ENCODE results near the gene LGALS4. TPM values are rescaled to one million over a fixed set of nuclear protein-coding genes. Genes with fewer than 3 reads are reported as not detected.

LGALS4 gene
- total RNA-seq, 2 experiments from 2014 or later = 1.0 to 1.1 TPM

- intact Hi-C loops (cut with micrococcal nuclease; ENCODE audit: unreplicated experiment) = no loop called here
- no peak overlapping the region for H3K4me3 ChIP-seq (ENCODE audit: low read depth, low read length, poor library complexity, severe bottlenecking)
- no peaks in the 10 kb centered on the region for H4K20me1 ChIP-seq (ENCODE audit: insufficient read depth, low read length)
- no peaks in the 10 kb centered on the region for H3K9me3 ChIP-seq (ENCODE audit: low read length)
- TF ChIP-seq EZH2phosphoT487 (IDR thresholded peaks at IDR 0.05; ENCODE audit: borderline replicate concordance, low read depth, low read length) = no peak
- no peak for TF ChIP-seq CTCF (conservative IDR thresholded peaks at IDR 0.05; ENCODE audit: low read length)
- H3K4me2 ChIP-seq (ENCODE audit: low read length) = no peak overlapping the region
- no peaks in the 10 kb centered on the region for H3K9me2 ChIP-seq (ENCODE audit: insufficient read depth, low read length)
- CTCF ChIA-PET (ENCODE audit: unreplicated experiment) = no interaction called here
- no TSS peak for BruUV-seq (replicated peaks)
- no peaks in the 10 kb centered on the region for H3K79me2 ChIP-seq (ENCODE audit: insufficient read depth, low read depth, low read length)
- H3K36me3 ChIP-seq (ENCODE audit: insufficient read depth, low read length) = 0 out of 2 replicates have a peak, but pooled peaks cover 9% of the 10 kb centered on the region
- H3K4me1 ChIP-seq (ENCODE audit: insufficient read depth, low read length, poor library complexity, severe bottlenecking) = no peaks in the 10 kb centered on the region
- no peak overlapping the region for H3K27ac ChIP-seq (ENCODE audit: low read depth, low read length, poor library complexity, severe bottlenecking)
- POLR2A ChIA-PET = interaction anchor here (0.5 kb wide), 1 partner anchor 46 kb away, joined by 3 read pairs; no protein-coding TSS in a partner anchor
- no peak for DNase-seq (ENCODE audit: low spot score)
- H2AFZ ChIP-seq (ENCODE audit: low read length) = no peak overlapping the region
Observed at GRCh38 chr19:38812009-38812840, 520 bp downstream of the LGALS4 start.

- TF ChIP-seq EZH2phosphoT487 (IDR thresholded peaks at IDR 0.05; ENCODE audit: borderline replicate concordance, low read depth, low read length) (no peak), CTCF (conservative IDR thresholded peaks at IDR 0.05; ENCODE audit: low read length) (no peak)
- H2AFZ ChIP-seq (ENCODE audit: low read length) = no peak overlapping the region
- CTCF ChIA-PET (ENCODE audit: unreplicated experiment) = no interaction called here
- no TSS peak for BruUV-seq (replicated peaks)
- no peak overlapping the region for H3K27ac ChIP-seq (ENCODE audit: low read depth, low read length, poor library complexity, severe bottlenecking)
- H3K4me2 ChIP-seq (ENCODE audit: low read length) = no peak overlapping the region
- H3K9me3 ChIP-seq (ENCODE audit: low read length) = no peaks in the 10 kb centered on the region
- DNase-seq (ENCODE audit: low spot score) = no peak
- POLR2A ChIA-PET = interaction anchor here (0.7 kb wide), 1 partner anchor 20 kb away, joined by 5 read pairs; no protein-coding TSS in a partner anchor
- intact Hi-C loops (cut with micrococcal nuclease; ENCODE audit: unreplicated experiment) = no loop called here
- H3K36me3 ChIP-seq (ENCODE audit: insufficient read depth, low read length) = no peaks in the 10 kb centered on the region
- H3K9me2 ChIP-seq (ENCODE audit: insufficient read depth, low read length) = no peaks in the 10 kb centered on the region
- H3K79me2 ChIP-seq (ENCODE audit: insufficient read depth, low read depth, low read length) = no peaks in the 10 kb centered on the region
- no peak overlapping the region for H3K4me3 ChIP-seq (ENCODE audit: low read depth, low read length, poor library complexity, severe bottlenecking)
- peaks cover 3% of the 10 kb centered on the region for H3K4me1 ChIP-seq (ENCODE audit: insufficient read depth, low read length, poor library complexity, severe bottlenecking)
- no peaks in the 10 kb centered on the region for H4K20me1 ChIP-seq (ENCODE audit: insufficient read depth, low read length)
Observed at GRCh38 chr19:38809592-38810252, 3.0 kb downstream of the LGALS4 start.

- no peaks in the 10 kb centered on the region for H4K20me1 ChIP-seq (ENCODE audit: insufficient read depth, low read length)
- BruUV-seq (replicated peaks) = no TSS peak
Observed at GRCh38 chr19:38808741-38809140, 4.0 kb downstream of the LGALS4 start.

More at GRCh38 chr19:38808741-38809140, 4.0 kb downstream of the LGALS4 start:
- H3K27ac ChIP-seq (ENCODE audit: low read depth, low read length, poor library complexity, severe bottlenecking) = no peak overlapping the region
- H3K36me3 ChIP-seq (ENCODE audit: insufficient read depth, low read length) = no peaks in the 10 kb centered on the region
- TF ChIP-seq CTCF (conservative IDR thresholded peaks at IDR 0.05; ENCODE audit: low read length) = no peak
- no peak for TF ChIP-seq EZH2phosphoT487 (IDR thresholded peaks at IDR 0.05; ENCODE audit: borderline replicate concordance, low read depth, low read length)
- no peak overlapping the region for H3K4me3 ChIP-seq (ENCODE audit: low read depth, low read length, poor library complexity, severe bottlenecking)
- H3K79me2 ChIP-seq (ENCODE audit: insufficient read depth, low read depth, low read length) = no peaks in the 10 kb centered on the region
- H3K4me2 ChIP-seq (ENCODE audit: low read length) = no peak overlapping the region
- ChIA-PET CTCF (ENCODE audit: unreplicated experiment) (no interaction called here), POLR2A (no interaction called here)
- peaks cover 3% of the 10 kb centered on the region for H3K4me1 ChIP-seq (ENCODE audit: insufficient read depth, low read length, poor library complexity, severe bottlenecking)
- H3K9me3 ChIP-seq (ENCODE audit: low read length) = no peaks in the 10 kb centered on the region
- DNase-seq (ENCODE audit: low spot score) = no peak
- intact Hi-C loops (cut with micrococcal nuclease; ENCODE audit: unreplicated experiment) = no loop called here
- no peak overlapping the region for H2AFZ ChIP-seq (ENCODE audit: low read length)
- H3K9me2 ChIP-seq (ENCODE audit: insufficient read depth, low read length) = no peaks in the 10 kb centered on the region
